ENCODE results near the gene TMEM220. TPM values are rescaled to one million over a fixed set of nuclear protein-coding genes. Genes with fewer than 3 reads are reported as not detected.
"Not testable (repeated sequence)": the region's sequence is repeated elsewhere in the genome, so short reads cannot be mapped to it uniquely, and the experiment has no call there.

Gene TMEM220
- total RNA-seq, 1 experiment from 2014 or later, result not detected

DNA sequence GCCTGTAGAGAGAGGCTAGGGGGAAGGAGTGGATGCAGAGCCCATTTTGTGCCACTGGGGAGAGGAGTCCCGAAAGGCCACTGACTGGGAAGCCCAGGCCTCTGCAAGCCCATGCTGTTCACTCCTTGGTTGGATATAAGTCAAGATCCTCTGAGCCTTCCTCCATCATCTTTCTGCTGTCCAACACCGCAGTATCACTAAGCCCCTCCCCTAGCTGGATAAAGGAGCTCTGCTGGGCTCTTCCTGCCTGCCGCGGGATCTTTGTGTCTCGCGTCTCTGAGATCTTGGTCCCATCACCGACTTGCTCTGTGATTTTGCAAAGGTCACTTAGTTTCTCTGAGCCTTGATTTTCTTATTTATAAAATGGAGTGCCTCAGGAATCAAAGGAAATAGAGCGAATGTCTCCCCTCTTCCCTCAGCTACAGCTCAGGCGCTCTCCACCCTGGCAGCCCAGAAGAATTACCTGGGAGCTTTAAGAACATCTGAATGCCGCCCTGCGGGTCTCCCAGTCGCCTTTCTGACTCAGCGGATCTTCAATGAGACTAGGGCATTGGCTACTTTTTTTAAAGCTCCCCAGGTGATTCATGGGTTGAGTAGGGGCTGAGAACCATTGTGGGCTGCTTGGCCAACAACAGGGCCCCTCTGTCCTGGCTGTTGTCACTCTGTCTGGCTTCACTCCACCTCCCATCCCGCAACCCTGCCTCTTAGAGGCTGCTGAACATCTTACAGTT, 25.2 kb upstream of the TMEM220 start:
- DNase-seq (ENCODE audit: low spot score), result no peak

GRCh38 chr17:10754109-10754508, 24.3 kb upstream of the TMEM220 start:
- DNase-seq (ENCODE audit: low spot score), result peak; percentile 24

DNA sequence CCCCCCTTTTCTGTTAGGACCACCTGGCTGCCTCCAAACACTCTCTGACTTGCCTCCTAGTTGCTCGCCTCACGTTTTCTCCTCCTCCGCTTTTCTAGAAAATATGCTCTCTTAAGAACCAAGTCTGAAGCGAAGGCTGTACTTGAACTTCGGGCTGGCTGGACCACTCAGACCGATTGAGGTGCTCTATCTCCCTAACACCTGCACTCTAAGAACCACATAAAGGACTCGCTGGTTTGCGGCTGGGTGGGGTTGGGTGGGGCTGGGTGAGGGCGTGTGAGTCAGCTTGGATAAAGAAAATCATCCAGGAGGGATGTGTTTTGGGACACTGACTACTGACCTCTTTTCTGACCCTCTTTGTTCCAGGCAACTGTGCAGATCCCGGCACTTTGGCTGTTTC, 22.9 kb upstream of the TMEM220 start:
- no peak for DNase-seq (ENCODE audit: low spot score)

DNA sequence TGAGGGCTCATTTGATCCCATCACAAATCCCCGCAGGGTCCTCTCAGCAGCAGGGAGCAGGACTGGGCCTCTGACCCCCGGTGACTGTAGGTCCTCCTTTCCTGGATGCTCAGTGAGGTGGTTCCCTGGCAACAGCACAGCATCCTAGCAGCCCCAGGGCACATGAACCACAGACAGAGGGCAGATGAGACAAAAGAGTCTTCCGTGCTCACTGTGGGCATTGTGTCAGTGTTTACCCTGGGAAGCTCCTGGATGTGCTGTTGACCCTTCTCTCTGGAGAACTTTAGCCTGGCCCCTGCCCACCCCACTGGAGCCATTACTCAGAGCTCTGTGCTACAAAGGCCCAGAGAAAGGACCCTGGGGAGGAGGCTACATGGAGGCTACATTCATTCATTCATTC, 21.7 kb upstream of the TMEM220 start:
- no peak for DNase-seq (ENCODE audit: low spot score)

DNA sequence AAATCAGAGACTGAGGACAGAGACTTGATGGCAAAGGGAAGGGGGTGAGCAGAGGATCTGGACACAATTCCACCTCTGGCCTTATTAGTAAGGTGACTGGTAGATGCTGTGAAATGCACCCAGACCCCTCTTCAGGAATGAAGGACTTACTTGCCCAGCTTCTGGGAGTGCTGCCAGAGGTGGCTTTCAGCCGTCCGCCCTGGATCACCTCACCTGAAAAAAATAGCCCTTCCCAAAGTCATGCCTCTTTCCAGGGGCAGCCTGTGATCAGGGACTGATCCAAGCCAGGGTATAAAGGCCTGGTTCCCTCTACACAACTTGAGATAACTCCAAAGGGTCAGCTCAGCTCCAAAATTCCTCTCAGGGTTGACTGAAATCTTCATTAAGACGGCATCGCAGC, 20.4 kb upstream of the TMEM220 start:
- DNase-seq (ENCODE audit: low spot score), result no peak

GRCh38 chr17:10748531-10749181, 18.8 kb upstream of the TMEM220 start:
- DNase-seq (ENCODE audit: low spot score), result no peak

GRCh38 chr17:10745231-10745630, 15.4 kb upstream of the TMEM220 start:
- peak; percentile 26 for DNase-seq (ENCODE audit: low spot score)

DNA sequence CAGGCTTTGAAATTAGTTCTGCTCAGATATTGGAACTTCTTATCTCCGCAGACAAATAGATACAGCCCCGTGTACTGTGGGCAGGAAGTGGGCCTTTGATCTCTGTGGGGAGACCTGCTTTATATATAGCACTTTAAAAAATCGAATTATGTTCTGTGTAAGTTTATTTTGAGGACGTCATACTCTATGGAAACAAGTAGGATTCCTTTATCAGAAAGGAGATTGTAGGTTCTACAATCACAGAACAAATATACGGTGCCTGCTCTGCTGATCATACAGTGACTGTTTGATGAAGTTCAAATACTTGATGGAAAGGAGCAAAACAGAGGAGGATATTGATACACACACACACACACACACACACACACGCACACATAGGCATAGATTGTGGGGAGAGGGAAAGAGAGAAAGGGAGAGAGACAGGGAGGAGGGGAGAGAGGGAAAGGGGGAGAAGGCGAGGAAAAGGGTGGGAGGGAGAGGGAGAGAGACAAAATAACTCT, 14.7 kb upstream of the TMEM220 start:
- no peak for DNase-seq (ENCODE audit: low spot score)

- no peak for DNase-seq (ENCODE audit: low spot score)
Measured at GRCh38 chr17:10743316-10744009, 13.6 kb upstream of the TMEM220 start.

DNA sequence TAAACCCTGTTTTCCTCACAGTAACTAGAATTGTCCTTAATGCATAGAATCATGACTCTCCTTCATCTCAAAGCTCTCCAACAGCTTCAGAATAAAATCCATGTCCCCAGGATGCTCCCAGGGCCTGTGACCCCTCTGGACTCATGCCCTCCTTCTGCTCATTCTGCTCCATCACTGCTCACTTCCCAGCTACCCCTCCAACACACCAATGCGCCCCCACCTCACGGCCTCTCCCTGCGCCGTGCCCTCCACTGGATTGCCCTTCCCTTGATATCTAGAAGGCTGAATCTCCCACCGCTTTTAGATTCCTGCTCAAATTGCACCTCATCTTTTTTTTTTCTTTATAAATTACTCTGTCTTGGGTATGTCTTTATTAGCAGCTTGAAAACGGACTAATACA, 12.6 kb upstream of the TMEM220 start:
- DNase-seq (ENCODE audit: low spot score), result no peak

- DNase-seq (ENCODE audit: low spot score), result no peak
Measured at GRCh38 chr17:10741416-10742135, 11.8 kb upstream of the TMEM220 start.

DNA sequence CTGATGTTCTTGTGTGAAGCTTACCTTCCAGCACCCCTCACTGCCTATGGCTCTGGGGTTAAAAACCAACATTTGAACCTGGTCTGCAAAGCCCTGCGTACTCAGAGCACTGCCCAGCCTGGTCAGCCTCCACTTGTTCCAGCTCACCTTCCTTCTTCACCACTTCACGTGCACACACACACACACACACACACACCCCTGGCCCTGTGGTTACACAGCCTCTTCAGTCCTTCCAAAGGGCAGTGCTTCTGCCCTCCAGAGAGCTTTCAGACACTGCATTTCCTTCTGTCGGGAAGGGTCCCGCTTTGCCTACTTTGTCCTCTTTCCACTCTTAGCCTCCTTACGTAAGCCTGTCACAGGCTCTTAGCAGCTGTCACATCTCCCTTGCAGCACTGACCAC, 9.6 kb upstream of the TMEM220 start:
- no peak for DNase-seq (ENCODE audit: low spot score)

DNA sequence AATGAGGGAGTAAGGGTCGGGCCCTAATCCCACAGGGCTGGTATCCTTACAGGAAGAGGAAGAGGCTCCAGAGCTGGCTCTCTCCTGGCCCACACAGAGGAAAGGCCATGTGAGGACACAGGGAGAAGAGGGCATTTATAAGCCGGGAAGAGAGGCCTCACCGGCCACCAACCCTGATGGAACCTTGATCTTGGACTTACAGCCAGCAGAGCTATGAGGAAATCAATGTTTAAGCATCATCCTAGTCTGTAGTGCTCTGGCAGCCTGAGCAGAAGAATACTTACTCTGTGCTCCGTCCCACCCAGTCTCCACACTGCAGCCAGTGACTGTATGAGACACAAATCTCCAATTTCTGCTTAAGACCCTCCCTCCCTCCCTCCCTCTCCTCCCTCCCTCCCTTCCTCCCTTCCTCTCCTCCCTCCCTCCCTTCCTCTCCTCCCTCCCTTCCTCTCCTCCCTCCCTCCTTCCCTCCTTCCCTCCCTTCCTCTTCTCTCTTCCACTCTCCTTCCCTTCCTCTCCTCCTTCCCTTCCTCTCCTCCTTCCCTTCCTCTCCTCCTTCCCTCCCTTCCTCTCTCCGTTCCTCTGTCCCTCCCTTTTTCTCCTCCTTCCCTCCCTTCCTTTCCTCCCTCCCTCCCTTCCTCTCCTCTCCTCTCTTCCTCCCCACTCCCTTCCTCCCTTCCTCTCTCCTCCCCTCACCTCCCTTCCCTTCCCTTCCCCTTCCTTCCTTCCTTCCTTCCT, 8.9 kb upstream of the TMEM220 start:
- DNase-seq (ENCODE audit: low spot score), result no peak

- no peak for DNase-seq (ENCODE audit: low spot score)
Measured at GRCh38 chr17:10737736-10738135, 7.9 kb upstream of the TMEM220 start.

GRCh38 chr17:10737168-10737622, 7.4 kb upstream of the TMEM220 start:
- DNase-seq (ENCODE audit: low spot score), result peak; percentile 49

DNA sequence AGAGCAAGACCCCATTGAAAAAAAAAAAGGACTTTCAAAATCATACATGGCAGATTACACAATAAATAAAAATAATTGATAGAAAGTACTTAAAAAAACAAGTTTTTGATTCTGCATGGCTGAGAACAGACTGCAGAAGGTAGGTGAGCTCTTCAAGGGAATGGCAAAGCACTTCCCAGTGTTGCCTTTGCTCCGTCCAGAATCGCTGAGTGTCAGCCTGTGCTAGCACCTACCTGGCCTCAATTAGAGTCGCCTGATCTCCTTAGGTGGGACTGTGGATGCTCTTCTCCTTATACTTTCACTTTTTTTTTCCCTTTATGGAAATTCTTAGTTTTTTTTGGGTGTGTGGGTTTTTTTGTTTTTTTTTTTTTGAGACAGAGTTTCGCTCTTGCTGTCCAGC, 6.0 kb upstream of the TMEM220 start:
- DNase-seq (ENCODE audit: low spot score), result no peak

DNA sequence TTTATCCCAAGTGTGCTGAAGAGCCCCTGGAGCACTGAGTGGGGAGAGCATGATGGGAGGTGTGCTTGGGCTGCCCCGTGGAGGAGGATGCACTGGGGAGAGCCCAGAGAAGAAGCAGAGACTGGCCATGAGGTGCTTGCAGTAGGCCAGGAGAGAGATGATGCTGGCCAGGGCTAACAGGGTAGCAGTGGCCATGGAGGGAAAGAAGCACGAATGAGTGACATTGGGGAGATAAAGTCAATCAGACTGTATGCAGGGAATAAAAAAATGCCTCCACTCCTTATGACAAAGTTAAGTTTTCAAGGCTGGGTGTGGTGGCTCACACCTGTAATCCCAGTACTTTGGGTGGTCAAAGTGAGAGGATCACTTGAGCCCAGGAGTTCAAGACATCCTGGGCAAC, 5.4 kb upstream of the TMEM220 start:
- no peak for DNase-seq (ENCODE audit: low spot score)

DNA sequence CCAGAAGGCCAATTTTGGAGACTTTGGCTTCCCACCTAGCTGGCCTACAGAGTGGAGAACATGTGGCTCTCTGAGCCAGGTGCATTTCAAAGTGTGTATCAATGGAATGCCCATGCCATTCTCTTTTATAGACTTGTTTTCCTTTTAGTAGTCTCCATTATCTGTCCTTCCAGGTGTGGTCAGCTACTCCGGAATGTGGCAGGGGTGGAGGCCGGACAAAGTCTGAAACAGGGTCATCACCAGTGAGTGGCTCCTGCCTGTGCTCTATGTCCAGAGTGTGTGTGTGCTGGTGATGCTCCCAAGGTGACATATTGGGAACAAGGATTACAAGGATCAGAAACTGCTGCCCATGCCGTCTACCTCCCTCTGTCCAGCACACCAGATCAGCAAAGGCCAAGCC, 3.8 kb upstream of the TMEM220 start:
- DNase-seq (ENCODE audit: low spot score), result no peak

GRCh38 chr17:10732121-10732520, 2.3 kb upstream of the TMEM220 start:
- DNase-seq (ENCODE audit: low spot score), result not testable (repeated sequence)

GRCh38 chr17:10731408-10731879, 1.6 kb upstream of the TMEM220 start:
- DNase-seq (ENCODE audit: low spot score), result no peak

DNA sequence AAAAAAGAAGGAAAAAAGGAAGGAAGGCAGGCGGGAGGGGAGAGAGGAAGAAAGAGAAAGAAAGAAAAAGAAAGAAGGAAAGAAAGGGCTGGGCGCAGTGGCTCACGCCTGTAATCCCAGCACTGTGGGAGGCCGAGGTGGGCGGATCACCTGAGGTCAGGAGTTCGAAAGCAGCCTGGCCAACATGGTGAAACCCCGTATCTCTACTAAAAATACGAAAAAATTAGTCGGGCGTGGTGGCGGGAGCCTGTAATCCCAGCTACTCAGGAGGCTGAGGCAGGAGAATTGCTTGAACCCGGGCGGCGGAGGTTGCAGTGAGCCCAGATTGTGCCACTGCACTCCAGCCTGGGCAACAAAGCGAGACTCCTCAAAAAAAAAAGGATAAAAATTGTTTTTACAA, 424 bp upstream of the TMEM220 start:
- DNase-seq (ENCODE audit: low spot score), result not testable (repeated sequence)

All from H4 (cell line).